Adipocyte (in vitro differentiated cells): ENCODE data around the gene SH3RF1.

ENCODE experiments used
- DNase-seq: peaks from one replicate; pipeline ENCODE4 v3.0.0-alpha.2; 2015; ENCODE audit warnings: low read depth
- H3K27me3 ChIP-seq: replicated peaks from 2 replicates; pipeline ENCODE4 v1.7.0; 2013; ENCODE audit warnings: mild to moderate bottlenecking, low read length, moderate library complexity; ENCODE audit not compliant: control insufficient read depth, insufficient read depth
- H3K36me3 ChIP-seq: 2 replicates; pipeline ENCODE4 v1.7.0; 2013; ENCODE audit warnings: low read length, mild to moderate bottlenecking, moderate library complexity; ENCODE audit not compliant: control insufficient read depth, insufficient read depth, severe bottlenecking
- H3K4me1 ChIP-seq: 2 replicates; pipeline ENCODE4 v1.7.0; 2013; ENCODE audit warnings: mild to moderate bottlenecking, low read length, moderate library complexity; ENCODE audit not compliant: control insufficient read depth, insufficient read depth
- H3K4me3 ChIP-seq: 2 replicates; pipeline ENCODE4 v1.7.0; 2013; ENCODE audit warnings: mild to moderate bottlenecking, low read length, moderate library complexity
- H3K9ac ChIP-seq: 2 replicates; pipeline ENCODE4 v1.7.0; 2013; ENCODE audit warnings: mild to moderate bottlenecking, low read length, moderate library complexity
- H3K9me3 ChIP-seq: 2 replicates; pipeline ENCODE4 v1.7.0; 2013; ENCODE audit warnings: mild to moderate bottlenecking, low read length, moderate library complexity; ENCODE audit not compliant: control insufficient read depth

The SH3RF1 gene

GRCh38 chr4:169153481-169154087 lies 117.2 kb downstream of the SH3RF1 start:
- no peak overlapping the region for H3K9ac ChIP-seq
- H3K9me3 ChIP-seq, result no peaks in the 10 kb centered on the region
- H3K4me3 ChIP-seq, result no peak overlapping the region
- no peaks in the 10 kb centered on the region for H3K27me3 ChIP-seq
- H3K36me3 ChIP-seq, result peaks cover 70% of the 10 kb centered on the region
- DNase-seq, result no peak
- peaks cover 13% of the 10 kb centered on the region for H3K4me1 ChIP-seq

- no peak overlapping the region for H3K4me3 ChIP-seq
- no peak overlapping the region for H3K9ac ChIP-seq
- peaks cover 77% of the 10 kb centered on the region for H3K36me3 ChIP-seq
- H3K9me3 ChIP-seq, result no peaks in the 10 kb centered on the region
- DNase-seq, result no peak
- no peaks in the 10 kb centered on the region for H3K27me3 ChIP-seq
- peaks cover 10% of the 10 kb centered on the region for H3K4me1 ChIP-seq
These were observed 117.9 kb downstream of the SH3RF1 start for GRCh38 chr4:169152899-169153298.

- DNase-seq, result no peak
- Histone ChIP-seq H3K4me3 (no peak overlapping the region), H3K9me3 (no peaks in the 10 kb centered on the region), H3K9ac (no peak overlapping the region), H3K36me3 (peaks cover 77% of the 10 kb centered on the region), H3K27me3 (no peaks in the 10 kb centered on the region), H3K4me1 (peaks cover 16% of the 10 kb centered on the region)
These were observed 118.7 kb downstream of the SH3RF1 start for GRCh38 chr4:169152098-169152497.

GRCh38 chr4:169151671-169152070 lies 119.1 kb downstream of the SH3RF1 start:
- no peak overlapping the region for H3K4me3 ChIP-seq
- peaks cover 20% of the 10 kb centered on the region for H3K4me1 ChIP-seq
- H3K36me3 ChIP-seq, result peaks cover 77% of the 10 kb centered on the region
- DNase-seq, result peak; percentile 66
- no peak overlapping the region for H3K9ac ChIP-seq
- no peaks in the 10 kb centered on the region for H3K9me3 ChIP-seq
- H3K27me3 ChIP-seq, result no peaks in the 10 kb centered on the region

GRCh38 chr4:169150806-169151205 lies 120.0 kb downstream of the SH3RF1 start:
- Histone ChIP-seq H3K27me3 (no peaks in the 10 kb centered on the region), H3K36me3 (peaks cover 70% of the 10 kb centered on the region), H3K4me3 (no peak overlapping the region), H3K9ac (no peak overlapping the region), H3K9me3 (no peaks in the 10 kb centered on the region), H3K4me1 (peaks cover 20% of the 10 kb centered on the region)
- DNase-seq, result no peak

GRCh38 chr4:169148885-169149284 lies 121.9 kb downstream of the SH3RF1 start:
- no peak for DNase-seq
- H3K9me3 ChIP-seq, result no peaks in the 10 kb centered on the region
- peaks cover 20% of the 10 kb centered on the region for H3K4me1 ChIP-seq
- no peak overlapping the region for H3K9ac ChIP-seq
- no peak overlapping the region for H3K4me3 ChIP-seq
- H3K36me3 ChIP-seq, result peaks cover 58% of the 10 kb centered on the region
- H3K27me3 ChIP-seq, result no peaks in the 10 kb centered on the region

- Histone ChIP-seq H3K9me3 (no peaks in the 10 kb centered on the region), H3K36me3 (peaks cover 53% of the 10 kb centered on the region), H3K27me3 (no peaks in the 10 kb centered on the region), H3K9ac (no peak overlapping the region), H3K4me3 (no peak overlapping the region), H3K4me1 (peaks cover 20% of the 10 kb centered on the region)
- no peak for DNase-seq
These were observed 123.6 kb downstream of the SH3RF1 start for GRCh38 chr4:169147191-169147590.

GRCh38 chr4:169144061-169144600 lies 126.6 kb downstream of the SH3RF1 start:
- H3K9ac ChIP-seq, result no peak overlapping the region
- H3K4me1 ChIP-seq, result peaks cover 10% of the 10 kb centered on the region
- no peaks in the 10 kb centered on the region for H3K27me3 ChIP-seq
- peaks cover 38% of the 10 kb centered on the region for H3K36me3 ChIP-seq
- no peaks in the 10 kb centered on the region for H3K9me3 ChIP-seq
- H3K4me3 ChIP-seq, result no peak overlapping the region
- no peak for DNase-seq

GRCh38 chr4:169143335-169143734 lies 127.4 kb downstream of the SH3RF1 start:
- H3K27me3 ChIP-seq, result no peaks in the 10 kb centered on the region
- H3K4me3 ChIP-seq, result no peak overlapping the region
- peaks cover 10% of the 10 kb centered on the region for H3K4me1 ChIP-seq
- DNase-seq, result no peak
- peaks cover 31% of the 10 kb centered on the region for H3K36me3 ChIP-seq
- H3K9me3 ChIP-seq, result no peaks in the 10 kb centered on the region
- no peak overlapping the region for H3K9ac ChIP-seq

GRCh38 chr4:169142906-169143305 lies 127.8 kb downstream of the SH3RF1 start:
- H3K9me3 ChIP-seq, result no peaks in the 10 kb centered on the region
- no peak for DNase-seq
- H3K27me3 ChIP-seq, result no peaks in the 10 kb centered on the region
- H3K4me3 ChIP-seq, result no peak overlapping the region
- no peak overlapping the region for H3K9ac ChIP-seq
- H3K36me3 ChIP-seq, result peaks cover 29% of the 10 kb centered on the region
- peaks cover 10% of the 10 kb centered on the region for H3K4me1 ChIP-seq

GRCh38 chr4:169142391-169142790 lies 128.4 kb downstream of the SH3RF1 start:
- no peak overlapping the region for H3K4me3 ChIP-seq
- no peaks in the 10 kb centered on the region for H3K27me3 ChIP-seq
- H3K9me3 ChIP-seq, result no peaks in the 10 kb centered on the region
- peak; percentile 43 for DNase-seq
- H3K36me3 ChIP-seq, result peaks cover 33% of the 10 kb centered on the region
- peaks cover 8% of the 10 kb centered on the region for H3K4me1 ChIP-seq
- no peak overlapping the region for H3K9ac ChIP-seq

GRCh38 chr4:169139021-169139420 lies 131.7 kb downstream of the SH3RF1 start:
- no peak for DNase-seq
- H3K27me3 ChIP-seq, result no peaks in the 10 kb centered on the region
- H3K9me3 ChIP-seq, result no peaks in the 10 kb centered on the region
- H3K4me1 ChIP-seq, result peaks cover 11% of the 10 kb centered on the region
- H3K36me3 ChIP-seq, result peaks cover 51% of the 10 kb centered on the region
- no peak overlapping the region for H3K9ac ChIP-seq
- no peak overlapping the region for H3K4me3 ChIP-seq
